ENCODE measurements around the gene GRIN2A. TPM values are rescaled to one million over a fixed set of nuclear protein-coding genes. Genes with fewer than 3 reads are reported as not detected.

The GRIN2A gene
- total and polyA plus RNA-seq, 2 of the 13 experiments (the other 11 are each of a cell fraction or from before 2014, with no cell fraction given) = not detected

DNA sequence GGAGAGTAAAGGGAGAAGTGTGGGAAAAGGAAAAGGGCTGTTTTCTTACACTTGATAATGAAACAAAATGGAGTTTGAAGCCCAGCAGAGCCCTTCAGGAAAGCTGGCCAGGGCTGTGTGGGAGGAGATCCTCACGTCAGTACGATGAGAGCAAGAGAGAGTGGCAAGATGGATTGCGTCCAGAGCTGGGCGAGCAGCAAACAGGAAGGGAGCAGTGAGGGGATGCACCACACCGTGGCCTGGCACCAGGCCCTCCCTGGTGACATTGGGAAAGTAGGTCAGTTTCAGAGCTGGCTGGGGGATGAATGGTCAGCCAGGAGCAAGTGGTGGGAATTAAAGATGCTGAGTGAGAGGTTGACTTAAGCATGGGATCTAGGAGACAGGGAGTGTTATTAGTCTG is 273.6 kb downstream of the GRIN2A start:
- Histone ChIP-seq H3K27me3 (ENCODE audit: control insufficient read depth in 1 of 2, insufficient read depth in 2 of 2, low read length in 2 of 2) (peaks cover 0 to 17% of the 10 kb centered on the region in 2 experiments; a peak in 1 of 5 replicates), H3K4me1 (ENCODE audit: insufficient read depth, low read length) (no peaks in the 10 kb centered on the region), H4K20me1 (ENCODE audit: insufficient read depth, low read length) (no peaks in the 10 kb centered on the region), H3K36me3 (replicated peaks in 1 of 2; ENCODE audit: control insufficient read depth in 1 of 2, insufficient read depth in 2 of 2, low read length in 2 of 2) (no peaks in the 10 kb centered on the region), H3K4me2 (ENCODE audit: low read depth, low read length) (no peak overlapping the region), H3K9me3 (ENCODE audit: low read length) (no peaks in the 10 kb centered on the region), H3K27ac (ENCODE audit: extremely low read length, insufficient read depth, low read length) (no peak overlapping the region), H2AFZ (ENCODE audit: low read length) (no peak overlapping the region), H3K9ac (ENCODE audit: insufficient read depth, low read depth, low read length) (no peak overlapping the region), H3K79me2 (ENCODE audit: insufficient read depth, low read length) (no peaks in the 10 kb centered on the region), H3K4me3 (replicated peaks in 1 of 3; ENCODE audit: insufficient read depth in 1 of 3, low read depth in 2 of 3, low read length in 3 of 3) (no peak overlapping the region)
- ATAC-seq (no peak), DNase-seq (ENCODE audit: low spot score) (no peak), FAIRE-seq (no peak)
- TF ChIP-seq KLF12 (CRISPR knock-in tag; IDR thresholded peaks at IDR 0.05; ENCODE audit: borderline replicate concordance) (no peak), CREB1 (IDR thresholded peaks at IDR 0.05) (no peak), CREB1 (CRISPR knock-in tag; IDR thresholded peaks at IDR 0.05) (no peak), SMARCC2 (IDR thresholded peaks at IDR 0.05) (no peak), FOSL2 (CRISPR knock-in tag; IDR thresholded peaks at IDR 0.05) (no peak)
- intact Hi-C loops (cut with micrococcal nuclease; ENCODE audit: unreplicated experiment) = no loop called here
- no TSS peak for BruUV-seq (replicated peaks)
- CTCF ChIA-PET (ENCODE audit: low intra/inter-chr PET ratio, low total read pairs) = no interaction called here
- in situ Hi-C loops (cut with HindIII; ENCODE audit: extremely low pct_ligation_motif_present, low pct_unique_long_range_greater_than_20kb) = no loop called here
- WGBS (ENCODE audit: low lambda C conversion rate) = 6% methylated on average over 5 of the region's 5 CpGs
- POLR2A ChIA-PET = no interaction called here

DNA sequence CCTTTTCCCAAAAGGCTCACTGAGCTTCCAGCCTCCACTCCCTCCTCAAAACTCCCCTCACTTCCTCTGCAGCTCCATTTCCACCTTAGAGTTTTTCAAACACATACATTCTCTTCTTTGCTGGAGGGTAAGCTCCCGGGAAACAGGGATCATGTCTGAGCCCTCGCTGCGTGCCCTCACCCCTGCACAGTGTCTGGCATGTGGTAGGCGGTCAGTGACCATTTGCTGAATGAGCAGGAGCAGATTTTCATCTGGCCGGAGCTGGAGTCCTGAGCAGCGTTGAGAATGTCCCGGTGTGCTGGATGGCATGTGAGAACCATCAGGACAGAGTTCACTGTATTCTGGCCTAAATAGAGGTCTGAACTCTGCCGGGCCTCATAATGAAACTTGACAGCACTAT is 274.5 kb downstream of the GRIN2A start:
- H3K27ac ChIP-seq (ENCODE audit: extremely low read length, insufficient read depth, low read length) = no peak overlapping the region
- H3K27me3 ChIP-seq (ENCODE audit: control insufficient read depth in 1 of 2, insufficient read depth in 2 of 2, low read length in 2 of 2) = peaks cover 0 to 17% of the 10 kb centered on the region in 2 experiments; a peak in 1 of 5 replicates
- in situ Hi-C loops (cut with HindIII; ENCODE audit: extremely low pct_ligation_motif_present, low pct_unique_long_range_greater_than_20kb) (no loop called here), intact Hi-C loops (cut with micrococcal nuclease; ENCODE audit: unreplicated experiment) (no loop called here)
- no TSS peak for BruUV-seq (replicated peaks)
- ATAC-seq (no peak), DNase-seq (ENCODE audit: low spot score) (no peak), FAIRE-seq (no peak)
- H4K20me1 ChIP-seq (ENCODE audit: insufficient read depth, low read length) = no peaks in the 10 kb centered on the region
- no peak overlapping the region for H2AFZ ChIP-seq (ENCODE audit: low read length)
- no peak overlapping the region for H3K4me2 ChIP-seq (ENCODE audit: low read depth, low read length)
- no peak overlapping the region for H3K4me3 ChIP-seq (replicated peaks in 1 of 3; ENCODE audit: insufficient read depth in 1 of 3, low read depth in 2 of 3, low read length in 3 of 3)
- POLR2A ChIA-PET = no interaction called here
- H3K36me3 ChIP-seq (replicated peaks in 1 of 2; ENCODE audit: control insufficient read depth in 1 of 2, insufficient read depth in 2 of 2, low read length in 2 of 2) = no peaks in the 10 kb centered on the region
- no peaks in the 10 kb centered on the region for H3K79me2 ChIP-seq (ENCODE audit: insufficient read depth, low read length)
- no peaks in the 10 kb centered on the region for H3K4me1 ChIP-seq (ENCODE audit: insufficient read depth, low read length)
- 1% methylated on average over 8 of the region's 8 CpGs for WGBS (ENCODE audit: low lambda C conversion rate)
- TF ChIP-seq, protein P1, sequence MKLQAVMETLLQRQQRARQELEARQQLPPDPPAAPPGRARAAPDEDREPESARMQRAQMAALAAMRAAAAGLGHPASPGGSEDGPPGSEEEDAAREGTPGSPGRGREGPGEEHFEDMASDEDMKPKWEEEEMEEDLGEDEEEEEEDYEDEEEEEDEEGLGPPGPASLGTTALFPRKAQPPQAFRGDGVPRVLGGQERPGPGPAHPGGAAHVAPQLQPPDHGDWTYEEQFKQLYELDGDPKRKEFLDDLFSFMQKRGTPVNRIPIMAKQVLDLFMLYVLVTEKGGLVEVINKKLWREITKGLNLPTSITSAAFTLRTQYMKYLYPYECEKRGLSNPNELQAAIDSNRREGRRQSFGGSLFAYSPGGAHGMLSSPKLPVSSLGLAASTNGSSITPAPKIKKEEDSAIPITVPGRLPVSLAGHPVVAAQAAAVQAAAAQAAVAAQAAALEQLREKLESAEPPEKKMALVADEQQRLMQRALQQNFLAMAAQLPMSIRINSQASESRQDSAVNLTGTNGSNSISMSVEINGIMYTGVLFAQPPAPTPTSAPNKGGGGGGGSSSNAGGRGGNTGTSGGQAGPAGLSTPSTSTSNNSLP (IDR thresholded peaks at IDR 0.05; ENCODE audit: low read depth, low read length) = no peak
- TF ChIP-seq KDM3A (CRISPR knock-in tag; IDR thresholded peaks at IDR 0.05; ENCODE audit: low read depth) (no peak), ZNF563 (CRISPR knock-in tag; IDR thresholded peaks at IDR 0.05) (no peak), CHD2 (IDR thresholded peaks at IDR 0.05; ENCODE audit: low read depth, low read length) (no peak), ESRRA (CRISPR knock-in tag; IDR thresholded peaks at IDR 0.05; ENCODE audit: low read depth) (no peak), SATB2 (CRISPR knock-in tag; IDR thresholded peaks at IDR 0.05) (no peak), FOXM1 (CRISPR knock-in tag; IDR thresholded peaks at IDR 0.05) (no peak), GABPA (IDR thresholded peaks at IDR 0.05; ENCODE audit: low read depth, low read length) (no peak), GABPA (CRISPR knock-in tag; IDR thresholded peaks at IDR 0.05; ENCODE audit: low read depth) (no peak), RORA (CRISPR knock-in tag; IDR thresholded peaks at IDR 0.05) (no peak), SSRP1 (CRISPR knock-in tag; IDR thresholded peaks at IDR 0.05) (no peak), CBFB (CRISPR knock-in tag; IDR thresholded peaks at IDR 0.05) (no peak)
- TF ChIP-seq, protein P2, sequence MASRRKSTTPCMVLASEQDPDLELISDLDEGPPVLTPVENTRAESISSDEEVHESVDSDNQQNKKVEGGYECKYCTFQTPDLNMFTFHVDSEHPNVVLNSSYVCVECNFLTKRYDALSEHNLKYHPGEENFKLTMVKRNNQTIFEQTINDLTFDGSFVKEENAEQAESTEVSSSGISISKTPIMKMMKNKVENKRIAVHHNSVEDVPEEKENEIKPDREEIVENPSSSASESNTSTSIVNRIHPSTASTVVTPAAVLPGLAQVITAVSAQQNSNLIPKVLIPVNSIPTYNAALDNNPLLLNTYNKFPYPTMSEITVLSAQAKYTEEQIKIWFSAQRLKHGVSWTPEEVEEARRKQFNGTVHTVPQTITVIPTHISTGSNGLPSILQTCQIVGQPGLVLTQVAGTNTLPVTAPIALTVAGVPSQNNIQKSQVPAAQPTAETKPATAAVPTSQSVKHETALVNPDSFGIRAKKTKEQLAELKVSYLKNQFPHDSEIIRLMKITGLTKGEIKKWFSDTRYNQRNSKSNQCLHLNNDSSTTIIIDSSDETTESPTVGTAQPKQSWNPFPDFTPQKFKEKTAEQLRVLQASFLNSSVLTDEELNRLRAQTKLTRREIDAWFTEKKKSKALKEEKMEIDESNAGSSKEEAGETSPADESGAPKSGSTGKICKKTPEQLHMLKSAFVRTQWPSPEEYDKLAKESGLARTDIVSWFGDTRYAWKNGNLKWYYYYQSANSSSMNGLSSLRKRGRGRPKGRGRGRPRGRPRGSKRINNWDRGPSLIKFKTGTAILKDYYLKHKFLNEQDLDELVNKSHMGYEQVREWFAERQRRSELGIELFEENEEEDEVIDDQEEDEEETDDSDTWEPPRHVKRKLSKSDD (CRISPR knock-in tag; IDR thresholded peaks at IDR 0.05; ENCODE audit: low read depth) = no peak
- CTCF ChIA-PET (ENCODE audit: low intra/inter-chr PET ratio, low total read pairs) = no interaction called here
- no peaks in the 10 kb centered on the region for H3K9me3 ChIP-seq (ENCODE audit: low read length)
- H3K9ac ChIP-seq (ENCODE audit: insufficient read depth, low read depth, low read length) = no peak overlapping the region

Measured in HepG2 (cell line).